A673 (cell line): ENCODE results near the gene DNAJB14. TPM values are rescaled to one million over a fixed set of nuclear protein-coding genes. Genes with fewer than 3 reads are reported as not detected.

Experiments
- BruUV-seq: library from RNA; stranded (reverse); fragments of 400-500 nt; replicated peaks from 2 replicates; lab custom pipeline; 2021; lab: Mats Ljungman, UMichigan
- CTCF ChIA-PET: fragments of 300-600 bp; sonication (Branson Sonifier 250); formaldehyde crosslinking; loops from one replicate; lab custom pipeline; 2022; ENCODE audit warnings: antibody characterized with exemption; lab: Charles Lee
- POLR2A ChIA-PET: fragments of 300-600 bp; sonication (Branson Sonifier 250); formaldehyde crosslinking; loops from one replicate; lab custom pipeline; 2022; ENCODE audit warnings: antibody characterized with exemption; ENCODE audit not compliant: low non-redundant PET; lab: Charles Lee
- DNase-seq: peaks from one replicate; pipeline ENCODE4 v3.0.0-alpha.2; 2015; ENCODE audit warnings: low spot score
- H3K27ac ChIP-seq: fragments of 200-600 bp; sonication (generic); 2 replicates; pipeline ENCODE4 v1.5.1; 2016; ENCODE audit warnings: mixed run types, low read depth, mild to moderate bottlenecking, mixed read lengths, antibody characterized with exemption, low read length; ENCODE audit not compliant: poor library complexity, severe bottlenecking
- H3K27me3 ChIP-seq: fragments of 200-600 bp; sonication (generic); replicated peaks from 2 replicates; pipeline ENCODE4 v1.6.1; 2017; ENCODE audit warnings: mixed run types, low read depth, mild to moderate bottlenecking, mixed read lengths, antibody characterized with exemption, low read length; ENCODE audit not compliant: insufficient read depth, poor library complexity
- H3K36me3 ChIP-seq: fragments of 200-600 bp; sonication (generic); 2 replicates; pipeline ENCODE4 v1.6.1; 2016; ENCODE audit warnings: mixed run types, mild to moderate bottlenecking, mixed read lengths, antibody characterized with exemption, low read length; ENCODE audit not compliant: insufficient read depth, poor library complexity, severe bottlenecking
- H3K4me1 ChIP-seq: fragments of 200-600 bp; sonication (generic); 2 replicates; pipeline ENCODE4 v1.6.1; 2017; ENCODE audit warnings: mixed run types, mild to moderate bottlenecking, mixed read lengths, antibody characterized with exemption, low read length; ENCODE audit not compliant: insufficient read depth, poor library complexity, severe bottlenecking
- H3K4me3 ChIP-seq: fragments of 200-600 bp; sonication (generic); 2 replicates; pipeline ENCODE4 v1.5.1; 2016; ENCODE audit warnings: low read depth, mixed run types, mild to moderate bottlenecking, mixed read lengths, low read length; ENCODE audit not compliant: poor library complexity, severe bottlenecking
- H3K9me3 ChIP-seq: fragments of 200-600 bp; sonication (generic); 2 replicates; pipeline ENCODE4 v1.6.1; 2016; ENCODE audit warnings: mixed run types, low read depth, mild to moderate bottlenecking, mixed read lengths, antibody characterized with exemption, low read length; ENCODE audit not compliant: poor library complexity, severe bottlenecking
- EZH2 ChIP-seq: fragments of 200-600 bp; sonication (generic); IDR thresholded peaks from 2 replicates; pipeline ENCODE4 v1.6.1; 2017; ENCODE audit warnings: borderline replicate concordance, low read depth, mild to moderate bottlenecking, mixed read lengths, antibody characterized with exemption, low read length; ENCODE audit not compliant: poor library complexity, severe bottlenecking
- intact Hi-C: fragments of 100-400 bp; cut with micrococcal nuclease; formaldehyde crosslinking; loops from one replicate; pipeline ENCODE4 v1.10.0; 2022; ENCODE audit not compliant: unreplicated experiment
- total RNA-seq: library from RNA; stranded (reverse); gene quantifications from 2 replicates; pipeline ENCODE4 v1.2.3, GENCODE V29; 2021
- TF ChIP-seq, protein P1 (sequence below): fragments of 300-800, 200-600 bp; sonication (generic); conservative IDR thresholded peaks from 2 replicates; pipeline ENCODE4 v1.5.1; 2017; ENCODE audit warnings: low read depth, mild to moderate bottlenecking, antibody characterized with exemption, low read length, moderate library complexity, mixed read lengths

The DNAJB14 gene
- total RNA-seq, 1 experiment from 2014 or later: 36.4 TPM

DNA sequence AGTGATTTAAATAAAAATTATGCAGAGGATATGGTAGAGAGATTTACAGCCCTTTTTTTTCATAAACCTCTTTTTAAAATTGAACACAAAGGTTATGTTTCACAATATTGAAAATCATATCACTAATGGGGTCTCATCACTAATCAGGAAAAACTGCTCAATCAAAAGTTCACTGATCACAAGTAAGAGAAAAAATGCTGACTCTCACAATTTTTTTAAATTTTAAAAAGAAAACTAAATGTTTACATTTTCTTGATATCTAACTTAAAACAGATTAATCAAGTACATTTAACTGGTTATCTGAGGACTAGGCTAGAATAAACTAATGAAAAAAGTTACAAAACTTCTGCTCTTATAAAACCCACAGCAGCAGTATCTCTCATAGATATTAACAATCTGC lies 60.7 kb downstream of the DNAJB14 start:
- ChIA-PET POLR2A (no interaction called here), CTCF (no interaction called here)
- H3K36me3 ChIP-seq: peaks cover 29% of the 10 kb centered on the region
- no peaks in the 10 kb centered on the region for H3K27me3 ChIP-seq
- H3K27ac ChIP-seq: no peak overlapping the region
- H3K9me3 ChIP-seq: no peaks in the 10 kb centered on the region
- TF ChIP-seq EZH2: no peak
- TF ChIP-seq, protein P1, sequence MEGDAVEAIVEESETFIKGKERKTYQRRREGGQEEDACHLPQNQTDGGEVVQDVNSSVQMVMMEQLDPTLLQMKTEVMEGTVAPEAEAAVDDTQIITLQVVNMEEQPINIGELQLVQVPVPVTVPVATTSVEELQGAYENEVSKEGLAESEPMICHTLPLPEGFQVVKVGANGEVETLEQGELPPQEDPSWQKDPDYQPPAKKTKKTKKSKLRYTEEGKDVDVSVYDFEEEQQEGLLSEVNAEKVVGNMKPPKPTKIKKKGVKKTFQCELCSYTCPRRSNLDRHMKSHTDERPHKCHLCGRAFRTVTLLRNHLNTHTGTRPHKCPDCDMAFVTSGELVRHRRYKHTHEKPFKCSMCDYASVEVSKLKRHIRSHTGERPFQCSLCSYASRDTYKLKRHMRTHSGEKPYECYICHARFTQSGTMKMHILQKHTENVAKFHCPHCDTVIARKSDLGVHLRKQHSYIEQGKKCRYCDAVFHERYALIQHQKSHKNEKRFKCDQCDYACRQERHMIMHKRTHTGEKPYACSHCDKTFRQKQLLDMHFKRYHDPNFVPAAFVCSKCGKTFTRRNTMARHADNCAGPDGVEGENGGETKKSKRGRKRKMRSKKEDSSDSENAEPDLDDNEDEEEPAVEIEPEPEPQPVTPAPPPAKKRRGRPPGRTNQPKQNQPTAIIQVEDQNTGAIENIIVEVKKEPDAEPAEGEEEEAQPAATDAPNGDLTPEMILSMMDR: no peak
- H3K4me1 ChIP-seq: no peaks in the 10 kb centered on the region
- H3K4me3 ChIP-seq: no peak overlapping the region
- DNase-seq: no peak
- intact Hi-C loops: loop anchor here (5.0 kb wide), 1 partner anchor 323 kb away; the partner anchor contains the start of gene TRMT10A
- no TSS peak for BruUV-seq

DNA sequence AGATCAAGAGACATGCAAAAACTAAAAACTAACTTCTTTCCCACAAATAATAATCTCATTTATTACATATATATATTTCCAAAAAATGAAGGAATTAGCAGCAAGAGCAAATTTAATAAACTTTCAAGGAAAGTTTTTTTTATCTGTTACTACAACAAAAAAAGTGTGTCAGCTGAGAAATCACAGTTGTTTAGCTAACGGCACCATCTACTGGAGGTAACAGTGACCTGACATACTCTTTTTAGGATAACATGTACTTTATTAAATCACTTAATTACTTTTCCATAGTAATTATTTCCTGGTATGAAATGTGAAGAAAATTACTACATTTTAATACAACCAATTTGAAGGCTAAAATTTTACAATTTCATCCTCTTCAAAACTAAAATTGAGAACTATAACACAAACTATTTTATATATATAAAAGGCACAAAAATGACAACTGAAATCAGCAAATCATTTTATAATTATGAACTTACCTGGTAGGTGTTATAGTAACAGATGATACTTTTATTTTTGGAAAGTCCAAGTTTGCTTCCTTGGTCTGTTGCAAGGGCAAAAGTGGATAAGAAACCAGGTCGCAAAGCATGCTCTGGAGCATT lies 61.3 kb downstream of the DNAJB14 start:
- BruUV-seq: no TSS peak
- no peaks in the 10 kb centered on the region for H3K4me1 ChIP-seq
- H3K27ac ChIP-seq: no peak overlapping the region
- POLR2A ChIA-PET: interaction anchor here (0.9 kb wide), 1 partner anchor 81 kb away, joined by 6 read pairs; no protein-coding TSS in a partner anchor
- no peak overlapping the region for H3K4me3 ChIP-seq
- H3K9me3 ChIP-seq: no peaks in the 10 kb centered on the region
- intact Hi-C loops: loop anchor here (5.0 kb wide), 1 partner anchor 323 kb away; the partner anchor contains the start of gene TRMT10A
- H3K36me3 ChIP-seq: peaks cover 35% of the 10 kb centered on the region
- no peak for TF ChIP-seq EZH2
- TF ChIP-seq, protein P1: peak; percentile 61
- peak; percentile 54 for DNase-seq
- CTCF ChIA-PET: interaction anchor here (0.7 kb wide), 1 partner anchor 73 kb away, joined by 3 read pairs; no protein-coding TSS in a partner anchor
- H3K27me3 ChIP-seq: no peaks in the 10 kb centered on the region

DNA sequence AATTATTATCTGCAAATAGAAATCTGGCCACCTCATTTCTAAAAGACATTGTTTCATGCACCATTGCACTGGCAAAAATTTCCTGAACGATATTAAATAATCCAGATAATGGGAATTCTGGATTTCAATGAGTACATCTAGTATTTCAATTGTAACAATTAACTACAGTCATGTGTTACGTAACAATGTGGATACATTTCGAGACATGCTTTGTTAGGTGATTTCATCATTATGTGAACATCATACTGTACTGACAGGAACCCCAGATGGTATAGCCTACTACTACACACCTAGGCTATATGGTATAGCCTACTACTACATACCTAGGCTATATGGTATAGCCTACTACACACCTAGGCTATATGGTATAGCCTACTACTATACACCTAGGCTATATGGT lies 67.0 kb downstream of the DNAJB14 start:
- TF ChIP-seq EZH2: no peak
- TF ChIP-seq, protein P1: no peak
- BruUV-seq: no TSS peak
- ChIA-PET POLR2A (no interaction called here), CTCF (no interaction called here)
- Histone ChIP-seq H3K4me1 (no peaks in the 10 kb centered on the region), H3K36me3 (peaks cover 36% of the 10 kb centered on the region), H3K27ac (no peak overlapping the region), H3K27me3 (no peaks in the 10 kb centered on the region), H3K4me3 (no peak overlapping the region), H3K9me3 (no peaks in the 10 kb centered on the region)
- intact Hi-C loops: no loop called here
- DNase-seq: no peak
